ENCODE results near the gene ANAPC10.

DNA sequence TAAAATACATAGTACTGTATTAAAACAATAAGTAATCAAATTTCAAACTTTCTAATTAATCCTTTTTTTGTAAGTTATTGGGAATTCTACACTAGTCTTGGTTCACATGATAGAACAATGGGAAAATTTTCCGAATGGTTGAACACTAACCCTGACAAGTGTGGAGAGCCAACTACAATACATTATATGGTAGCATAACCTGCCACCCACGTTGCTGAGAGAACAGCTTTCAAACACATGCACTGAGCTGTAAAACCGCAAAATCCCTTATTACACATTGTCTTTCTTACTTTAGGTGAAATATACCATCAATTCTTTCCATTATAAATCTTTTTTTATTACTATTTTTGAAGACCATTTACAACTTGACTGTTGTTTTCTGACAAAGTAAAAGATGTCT lies 54.7 kb downstream of the ANAPC10 start:
- TF ChIP-seq, protein P1, sequence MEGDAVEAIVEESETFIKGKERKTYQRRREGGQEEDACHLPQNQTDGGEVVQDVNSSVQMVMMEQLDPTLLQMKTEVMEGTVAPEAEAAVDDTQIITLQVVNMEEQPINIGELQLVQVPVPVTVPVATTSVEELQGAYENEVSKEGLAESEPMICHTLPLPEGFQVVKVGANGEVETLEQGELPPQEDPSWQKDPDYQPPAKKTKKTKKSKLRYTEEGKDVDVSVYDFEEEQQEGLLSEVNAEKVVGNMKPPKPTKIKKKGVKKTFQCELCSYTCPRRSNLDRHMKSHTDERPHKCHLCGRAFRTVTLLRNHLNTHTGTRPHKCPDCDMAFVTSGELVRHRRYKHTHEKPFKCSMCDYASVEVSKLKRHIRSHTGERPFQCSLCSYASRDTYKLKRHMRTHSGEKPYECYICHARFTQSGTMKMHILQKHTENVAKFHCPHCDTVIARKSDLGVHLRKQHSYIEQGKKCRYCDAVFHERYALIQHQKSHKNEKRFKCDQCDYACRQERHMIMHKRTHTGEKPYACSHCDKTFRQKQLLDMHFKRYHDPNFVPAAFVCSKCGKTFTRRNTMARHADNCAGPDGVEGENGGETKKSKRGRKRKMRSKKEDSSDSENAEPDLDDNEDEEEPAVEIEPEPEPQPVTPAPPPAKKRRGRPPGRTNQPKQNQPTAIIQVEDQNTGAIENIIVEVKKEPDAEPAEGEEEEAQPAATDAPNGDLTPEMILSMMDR (conservative IDR thresholded peaks at IDR 0.05; ENCODE audit: low read depth, low read length), result no peak
- TF ChIP-seq, protein P2, sequence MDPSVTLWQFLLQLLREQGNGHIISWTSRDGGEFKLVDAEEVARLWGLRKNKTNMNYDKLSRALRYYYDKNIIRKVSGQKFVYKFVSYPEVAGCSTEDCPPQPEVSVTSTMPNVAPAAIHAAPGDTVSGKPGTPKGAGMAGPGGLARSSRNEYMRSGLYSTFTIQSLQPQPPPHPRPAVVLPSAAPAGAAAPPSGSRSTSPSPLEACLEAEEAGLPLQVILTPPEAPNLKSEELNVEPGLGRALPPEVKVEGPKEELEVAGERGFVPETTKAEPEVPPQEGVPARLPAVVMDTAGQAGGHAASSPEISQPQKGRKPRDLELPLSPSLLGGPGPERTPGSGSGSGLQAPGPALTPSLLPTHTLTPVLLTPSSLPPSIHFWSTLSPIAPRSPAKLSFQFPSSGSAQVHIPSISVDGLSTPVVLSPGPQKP (IDR thresholded peaks at IDR 0.05; ENCODE audit: borderline replicate concordance, low read depth, low read length), result no peak
- TF ChIP-seq RAD21 (IDR thresholded peaks at IDR 0.05; ENCODE audit: low read length), result no peak

Data from IMR-90 (cell line).